ENCODE measurements around the gene ARFGAP3.

The ARFGAP3 gene

GRCh38 chr22:42808521-42808920, 48.6 kb downstream of the ARFGAP3 start:
- Histone ChIP-seq H3K9me3 (ENCODE audit: control extremely low read depth in 1 of 5, control insufficient read depth in 4 of 5, insufficient read depth in 2 of 5, low read depth in 1 of 5, low read length in 4 of 5) (no peaks in the 10 kb centered on the region), H3K36me3 (ENCODE audit: control insufficient read depth in 4 of 4, insufficient read depth in 4 of 4, low read length in 3 of 4) (peaks cover 19 to 67% (median 41%) of the 10 kb centered on the region in 4 experiments), H3K27ac (ENCODE audit: insufficient read depth in 1 of 2, low read depth in 1 of 2, low read length in 2 of 2, poor library complexity in 1 of 2, severe bottlenecking in 2 of 2) (no peak overlapping the region), H3K4me3 (ENCODE audit: control insufficient read depth in 1 of 7, extremely low read depth in 1 of 7, insufficient read depth in 4 of 7, low read depth in 2 of 7, low read length in 6 of 7) (no peak overlapping the region), H3K27me3 (replicated peaks in 2 of 5; ENCODE audit: control insufficient read depth in 4 of 5, insufficient read depth in 5 of 5, low read length in 4 of 5) (no peaks in the 10 kb centered on the region), H3K4me1 (ENCODE audit: control extremely low read depth in 1 of 4, control insufficient read depth in 4 of 4, insufficient read depth in 4 of 4, low read length in 3 of 4) (peaks cover 0 to 23% (median 13%) of the 10 kb centered on the region in 4 experiments)
- ChIA-PET POLR2A (no interaction called here), CTCF (no interaction called here)
- WGBS (ENCODE audit: insufficient coverage): no CpG with 5 or more reads among the region's 3 CpGs
- no peak for DNase-seq

- Histone ChIP-seq H3K9me3 (ENCODE audit: control extremely low read depth in 1 of 5, control insufficient read depth in 4 of 5, insufficient read depth in 2 of 5, low read depth in 1 of 5, low read length in 4 of 5) (no peaks in the 10 kb centered on the region), H3K27me3 (replicated peaks in 2 of 5; ENCODE audit: control insufficient read depth in 4 of 5, insufficient read depth in 5 of 5, low read length in 4 of 5) (no peaks in the 10 kb centered on the region), H3K27ac (ENCODE audit: insufficient read depth in 1 of 2, low read depth in 1 of 2, low read length in 2 of 2, poor library complexity in 1 of 2, severe bottlenecking in 2 of 2) (no peak overlapping the region), H3K4me3 (ENCODE audit: control insufficient read depth in 1 of 7, extremely low read depth in 1 of 7, insufficient read depth in 4 of 7, low read depth in 2 of 7, low read length in 6 of 7) (no peak overlapping the region), H3K4me1 (ENCODE audit: control extremely low read depth in 1 of 4, control insufficient read depth in 4 of 4, insufficient read depth in 4 of 4, low read length in 3 of 4) (peaks cover 0 to 23% (median 13%) of the 10 kb centered on the region in 4 experiments), H3K36me3 (ENCODE audit: control insufficient read depth in 4 of 4, insufficient read depth in 4 of 4, low read length in 3 of 4) (peaks cover 17 to 64% (median 43%) of the 10 kb centered on the region in 4 experiments)
- WGBS (ENCODE audit: insufficient coverage): 99% methylated on average over 6 of the region's 6 CpGs
- ChIA-PET POLR2A (no interaction called here), CTCF (interaction anchor here (1.1 to 1.4 kb wide), 2 partner anchors 11 to 14 kb away, joined by 4 to 7 read pairs; no protein-coding TSS in a partner anchor)
- no peak for DNase-seq
Observed at GRCh38 chr22:42807185-42807584, 49.9 kb downstream of the ARFGAP3 start.

DNA sequence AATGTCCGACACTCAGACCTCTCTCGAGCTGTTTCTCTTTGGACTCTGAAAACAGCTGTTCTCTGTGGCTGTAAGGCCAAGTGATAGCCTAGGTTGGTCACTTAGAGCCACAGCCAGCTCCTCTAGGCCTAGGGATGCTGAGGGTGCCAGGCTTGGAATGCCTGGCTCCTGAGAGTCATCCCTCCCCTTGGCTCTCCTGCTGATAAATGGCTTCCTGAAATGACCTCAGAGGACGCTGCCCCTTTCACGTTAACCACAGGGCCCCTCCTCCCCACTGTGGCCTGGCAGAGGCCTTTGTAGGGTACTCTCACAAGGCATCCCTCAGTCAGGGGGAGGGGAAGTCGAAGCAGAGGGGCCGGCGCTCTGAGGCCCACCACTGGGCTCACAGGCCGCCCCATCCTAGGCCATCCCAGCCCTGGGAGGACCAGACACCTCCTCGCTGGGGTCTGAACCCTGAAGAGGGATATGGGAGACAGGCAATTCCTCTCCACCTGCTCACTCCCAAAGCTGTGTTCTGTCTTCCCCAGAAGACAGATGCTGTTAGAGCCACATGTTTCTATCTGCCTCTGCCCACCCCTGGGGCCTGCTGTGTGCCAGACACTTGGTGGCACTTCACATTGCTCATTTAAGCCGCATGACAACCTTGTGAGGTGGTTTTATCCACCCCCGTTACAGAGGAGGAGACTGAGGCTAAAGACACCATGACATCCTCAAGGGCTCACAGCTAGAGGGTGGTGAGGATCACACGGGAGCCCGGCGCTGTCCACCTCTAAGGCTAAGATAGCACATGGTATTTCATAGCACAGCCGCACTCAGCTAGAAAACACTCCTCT, 50.9 kb downstream of the ARFGAP3 start:
- DNase-seq: no peak
- WGBS (ENCODE audit: insufficient coverage): 88% methylated on average over 13 of the region's 15 CpGs
- Histone ChIP-seq H3K27me3 (replicated peaks in 2 of 5; ENCODE audit: control insufficient read depth in 4 of 5, insufficient read depth in 5 of 5, low read length in 4 of 5) (no peaks in the 10 kb centered on the region), H3K36me3 (ENCODE audit: control insufficient read depth in 4 of 4, insufficient read depth in 4 of 4, low read length in 3 of 4) (peaks cover 16 to 65% (median 43%) of the 10 kb centered on the region in 4 experiments), H3K27ac (ENCODE audit: insufficient read depth in 1 of 2, low read depth in 1 of 2, low read length in 2 of 2, poor library complexity in 1 of 2, severe bottlenecking in 2 of 2) (no peak overlapping the region), H3K4me1 (ENCODE audit: control extremely low read depth in 1 of 4, control insufficient read depth in 4 of 4, insufficient read depth in 4 of 4, low read length in 3 of 4) (peaks cover 0 to 23% (median 13%) of the 10 kb centered on the region in 4 experiments), H3K9me3 (ENCODE audit: control extremely low read depth in 1 of 5, control insufficient read depth in 4 of 5, insufficient read depth in 2 of 5, low read depth in 1 of 5, low read length in 4 of 5) (no peaks in the 10 kb centered on the region), H3K4me3 (ENCODE audit: control insufficient read depth in 1 of 7, extremely low read depth in 1 of 7, insufficient read depth in 4 of 7, low read depth in 2 of 7, low read length in 6 of 7) (no peak overlapping the region)
- ChIA-PET CTCF (interaction anchor here (1.1 to 1.4 kb wide), 3 partner anchors 10 to 15 kb away, joined by 3 to 7 read pairs (median 4); no protein-coding TSS in a partner anchor), POLR2A (no interaction called here)

DNA sequence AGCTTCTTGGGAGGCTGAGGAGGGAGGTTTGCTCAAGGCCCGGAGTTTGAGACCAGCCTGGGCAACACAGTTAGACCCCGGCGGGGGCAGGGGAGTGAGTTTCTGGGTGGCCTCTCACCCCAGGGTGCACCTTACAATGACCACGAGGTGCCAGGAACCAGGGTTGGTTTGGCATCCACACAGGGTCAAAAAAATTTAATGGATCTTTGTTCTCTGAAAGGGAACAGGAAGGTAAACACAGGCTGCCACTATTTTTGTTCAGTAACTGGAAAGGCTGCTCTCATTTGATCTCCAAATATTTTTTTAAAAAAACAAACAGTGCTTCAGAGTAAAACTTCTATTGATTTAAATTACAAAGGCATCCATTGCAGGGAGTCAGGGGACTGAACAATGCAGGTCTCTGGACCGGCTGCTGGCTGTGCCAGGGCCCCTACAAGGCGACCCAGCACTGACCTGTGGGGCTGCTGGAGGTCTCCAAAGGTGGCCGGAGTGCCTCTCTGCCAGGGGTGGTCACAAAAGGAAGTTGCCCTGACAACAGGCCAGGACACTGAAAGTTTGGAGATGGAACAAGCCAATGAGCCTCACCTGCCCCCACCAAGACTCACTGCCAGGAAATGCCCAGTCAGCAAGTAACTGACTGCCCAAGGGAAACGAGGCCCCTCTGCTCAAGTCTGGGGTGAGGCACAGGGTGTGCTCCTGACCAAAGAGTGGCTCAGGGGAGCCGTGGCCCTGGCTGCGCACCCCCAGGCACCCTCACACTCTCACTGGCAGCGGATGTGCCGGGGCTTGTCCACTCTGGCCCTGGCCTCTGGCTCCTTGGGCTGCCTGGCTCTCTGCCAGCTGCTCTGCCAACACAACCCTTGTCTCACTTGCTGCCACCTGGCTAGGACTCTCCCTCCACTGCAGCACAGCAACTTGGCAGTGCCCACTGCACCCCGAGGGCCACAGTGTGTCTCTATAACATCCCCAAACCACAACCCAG, 51.8 kb downstream of the ARFGAP3 start:
- WGBS (ENCODE audit: insufficient coverage): 89% methylated on average over 12 of the region's 13 CpGs

GRCh38 chr22:42803389-42803788, 53.7 kb downstream of the ARFGAP3 start:
- no peak overlapping the region for H3K27ac ChIP-seq (ENCODE audit: insufficient read depth in 1 of 2, low read depth in 1 of 2, low read length in 2 of 2, poor library complexity in 1 of 2, severe bottlenecking in 2 of 2)
- no peaks in the 10 kb centered on the region for H3K27me3 ChIP-seq (replicated peaks in 2 of 5; ENCODE audit: control insufficient read depth in 4 of 5, insufficient read depth in 5 of 5, low read length in 4 of 5)
- H3K4me3 ChIP-seq (ENCODE audit: control insufficient read depth in 1 of 7, extremely low read depth in 1 of 7, insufficient read depth in 4 of 7, low read depth in 2 of 7, low read length in 6 of 7): no peak overlapping the region
- 80% methylated on average over 5 of the region's 7 CpGs for whole genome bisulfite sequencing (ENCODE audit: insufficient coverage)
- peaks cover 12 to 53% (median 42%) of the 10 kb centered on the region in 4 experiments for H3K36me3 ChIP-seq (ENCODE audit: control insufficient read depth in 4 of 4, insufficient read depth in 4 of 4, low read length in 3 of 4)
- CTCF ChIA-PET: no interaction called here
- H3K4me1 ChIP-seq (ENCODE audit: control extremely low read depth in 1 of 4, control insufficient read depth in 4 of 4, insufficient read depth in 4 of 4, low read length in 3 of 4): peaks cover 0 to 18% (median 9%) of the 10 kb centered on the region in 4 experiments
- POLR2A ChIA-PET: no interaction called here
- H3K9me3 ChIP-seq (ENCODE audit: control extremely low read depth in 1 of 5, control insufficient read depth in 4 of 5, insufficient read depth in 2 of 5, low read depth in 1 of 5, low read length in 4 of 5): no peaks in the 10 kb centered on the region
- DNase-seq: no peak

More for the DNA sequence above, 51.8 kb downstream of the ARFGAP3 start:
- no peaks in the 10 kb centered on the region for H3K9me3 ChIP-seq (ENCODE audit: control extremely low read depth in 1 of 5, control insufficient read depth in 4 of 5, insufficient read depth in 2 of 5, low read depth in 1 of 5, low read length in 4 of 5)
- no peak overlapping the region for H3K27ac ChIP-seq (ENCODE audit: insufficient read depth in 1 of 2, low read depth in 1 of 2, low read length in 2 of 2, poor library complexity in 1 of 2, severe bottlenecking in 2 of 2)
- CTCF ChIA-PET: interaction anchor here (1.4 kb wide), 1 partner anchor 13 kb away, joined by 3 read pairs; no protein-coding TSS in a partner anchor
- H3K4me3 ChIP-seq (ENCODE audit: control insufficient read depth in 1 of 7, extremely low read depth in 1 of 7, insufficient read depth in 4 of 7, low read depth in 2 of 7, low read length in 6 of 7): no peak overlapping the region
- peaks cover 10 to 58% (median 38%) of the 10 kb centered on the region in 4 experiments for H3K36me3 ChIP-seq (ENCODE audit: control insufficient read depth in 4 of 4, insufficient read depth in 4 of 4, low read length in 3 of 4)
- peaks cover 0 to 23% (median 13%) of the 10 kb centered on the region in 4 experiments for H3K4me1 ChIP-seq (ENCODE audit: control extremely low read depth in 1 of 4, control insufficient read depth in 4 of 4, insufficient read depth in 4 of 4, low read length in 3 of 4)
- no peak for DNase-seq
- H3K27me3 ChIP-seq (replicated peaks in 2 of 5; ENCODE audit: control insufficient read depth in 4 of 5, insufficient read depth in 5 of 5, low read length in 4 of 5): no peaks in the 10 kb centered on the region
- POLR2A ChIA-PET: no interaction called here

GRCh38 chr22:42801252-42802080, 55.6 kb downstream of the ARFGAP3 start:
- CTCF ChIA-PET: interaction anchor here (1.0 to 1.6 kb wide), 5 partner anchors 16 to 165 kb away, joined by 3 to 4 read pairs (median 4); no protein-coding TSS in a partner anchor
- Histone ChIP-seq H3K9me3 (ENCODE audit: control extremely low read depth in 1 of 5, control insufficient read depth in 4 of 5, insufficient read depth in 2 of 5, low read depth in 1 of 5, low read length in 4 of 5) (no peaks in the 10 kb centered on the region), H3K4me3 (ENCODE audit: control insufficient read depth in 1 of 7, extremely low read depth in 1 of 7, insufficient read depth in 4 of 7, low read depth in 2 of 7, low read length in 6 of 7) (no peak overlapping the region), H3K27me3 (replicated peaks in 2 of 5; ENCODE audit: control insufficient read depth in 4 of 5, insufficient read depth in 5 of 5, low read length in 4 of 5) (no peaks in the 10 kb centered on the region), H3K4me1 (ENCODE audit: control extremely low read depth in 1 of 4, control insufficient read depth in 4 of 4, insufficient read depth in 4 of 4, low read length in 3 of 4) (peaks cover 0 to 27% (median 18%) of the 10 kb centered on the region in 4 experiments), H3K27ac (ENCODE audit: insufficient read depth in 1 of 2, low read depth in 1 of 2, low read length in 2 of 2, poor library complexity in 1 of 2, severe bottlenecking in 2 of 2) (no peak overlapping the region), H3K36me3 (ENCODE audit: control insufficient read depth in 4 of 4, insufficient read depth in 4 of 4, low read length in 3 of 4) (peaks cover 8 to 49% (median 39%) of the 10 kb centered on the region in 4 experiments)
- POLR2A ChIA-PET: no interaction called here
- 96% methylated on average over 8 of the region's 12 CpGs for WGBS (ENCODE audit: insufficient coverage)
- DNase-seq: no peak

Data from common myeloid progenitor, CD34-positive (primary cell).